ENCODE data around the gene SALL1. TPM values are rescaled to one million over a fixed set of nuclear protein-coding genes. Genes with fewer than 3 reads are reported as not detected.

Gene SALL1
- total RNA-seq, 1 experiment from 2014 or later, result not detected

DNA sequence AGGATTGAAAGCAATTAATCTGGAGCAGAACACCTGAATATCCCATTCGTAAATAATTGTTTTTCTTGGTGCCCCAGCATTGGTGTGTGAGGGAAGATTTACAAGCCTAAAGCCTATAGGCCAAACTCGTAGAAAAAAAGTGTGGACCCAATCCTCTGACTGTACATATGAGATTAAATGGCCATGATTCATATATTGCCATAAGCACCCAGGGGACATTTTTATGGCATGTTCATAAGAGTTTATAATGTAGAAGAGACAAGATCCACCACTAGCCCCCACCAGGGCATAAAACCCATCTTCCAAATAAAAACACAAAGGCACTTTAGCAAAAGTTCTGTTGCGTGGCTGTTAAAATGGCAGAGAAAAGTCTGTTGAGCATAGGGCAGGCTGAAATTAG is 15.5 kb upstream of the SALL1 start:
- ATAC-seq (no peak), DNase-seq (ENCODE audit: low read depth, low spot score) (no peak)
- TF ChIP-seq REST (IDR thresholded peaks at IDR 0.05; ENCODE audit: insufficient read depth in 1 of 2, low read depth in 2 of 2, low read length in 1 of 2) (no peak), TCF7L2 (IDR thresholded peaks at IDR 0.05; ENCODE audit: low read depth, low read length) (no peak), CTCF (IDR thresholded peaks at IDR 0.05) (no peak), POLR2AphosphoS5 (IDR thresholded peaks at IDR 0.05; ENCODE audit: low read depth, low read length) (no peak), SIN3A (IDR thresholded peaks at IDR 0.05; ENCODE audit: borderline replicate concordance, insufficient read depth, low read depth, low read length) (no peak)
- H3K9me3 ChIP-seq (ENCODE audit: control insufficient read depth, insufficient read depth, low read depth, low read length), result no peaks in the 10 kb centered on the region
- in situ Hi-C loops (cut with HindIII; ENCODE audit: low pct_unique_long_range_greater_than_20kb, low sequenced_read_pairs) (no loop called here), intact Hi-C loops (cut with micrococcal nuclease; ENCODE audit: unreplicated experiment) (no loop called here)
- H3K4me3 ChIP-seq (ENCODE audit: low read depth in 2 of 2, low read length in 2 of 2), result no peak overlapping the region
- H3K27me3 ChIP-seq (ENCODE audit: control insufficient read depth, insufficient read depth, low read length), result no peaks in the 10 kb centered on the region
- no peaks in the 10 kb centered on the region for H3K36me3 ChIP-seq (ENCODE audit: control insufficient read depth, insufficient read depth, low read length)
- BruUV-seq (replicated peaks), result no TSS peak
- no peak overlapping the region for H3K27ac ChIP-seq (ENCODE audit: low read length)
- no peaks in the 10 kb centered on the region for H3K4me1 ChIP-seq (ENCODE audit: control insufficient read depth, insufficient read depth, low read length)
- CTCF ChIA-PET, result no interaction called here
- POLR2A ChIA-PET, result no interaction called here

- intact Hi-C loops (cut with micrococcal nuclease; ENCODE audit: unreplicated experiment), result no loop called here
- Histone ChIP-seq H3K4me1 (ENCODE audit: control insufficient read depth, insufficient read depth, low read length) (no peaks in the 10 kb centered on the region), H3K27me3 (ENCODE audit: control insufficient read depth, insufficient read depth, low read length) (no peaks in the 10 kb centered on the region), H3K36me3 (ENCODE audit: control insufficient read depth, insufficient read depth, low read length) (no peaks in the 10 kb centered on the region), H3K4me3 (ENCODE audit: low read depth in 2 of 2, low read length in 2 of 2) (no peak overlapping the region), H3K27ac (ENCODE audit: low read length) (no peak overlapping the region), H3K9me3 (ENCODE audit: control insufficient read depth, insufficient read depth, low read depth, low read length) (no peaks in the 10 kb centered on the region)
- no peak for ATAC-seq
- no TSS peak for BruUV-seq (replicated peaks)
- TF ChIP-seq CTCF (IDR thresholded peaks at IDR 0.05) (no peak), REST (IDR thresholded peaks at IDR 0.05; ENCODE audit: insufficient read depth in 1 of 2, low read depth in 2 of 2, low read length in 1 of 2) (no peak), TCF7L2 (IDR thresholded peaks at IDR 0.05; ENCODE audit: low read depth, low read length) (no peak), POLR2AphosphoS5 (IDR thresholded peaks at IDR 0.05; ENCODE audit: low read depth, low read length) (no peak), SIN3A (IDR thresholded peaks at IDR 0.05; ENCODE audit: borderline replicate concordance, insufficient read depth, low read depth, low read length) (no peak)
- ChIA-PET POLR2A (no interaction called here), CTCF (no interaction called here)
- in situ Hi-C loops (cut with HindIII; ENCODE audit: low pct_unique_long_range_greater_than_20kb, low sequenced_read_pairs), result no loop called here
- no peak for DNase-seq (ENCODE audit: low read depth, low spot score)
Observed at GRCh38 chr16:51166091-51166490, 15.0 kb upstream of the SALL1 start.
